HepG2 (cell line): ENCODE data around the gene FBXO44. TPM values are rescaled to one million over a fixed set of nuclear protein-coding genes. Genes with fewer than 3 reads are reported as not detected.

Experiments used
- EZH2 ChIP-seq: conservative IDR thresholded peaks from 2 replicates; pipeline ENCODE4 v1.6.1; 2012; ENCODE audit warnings: mild to moderate bottlenecking, low read depth, low read length, moderate library complexity
- HNF4A ChIP-seq: sonication (generic); formaldehyde crosslinking; IDR thresholded peaks from 2 replicates; pipeline ENCODE4 v1.4.0; 2020; ENCODE audit warnings: missing genetic modification reagents
- ISL2 ChIP-seq: sonication (generic); formaldehyde crosslinking; IDR thresholded peaks from 2 replicates; pipeline ENCODE4 v1.5.0; 2020; ENCODE audit warnings: missing genetic modification reagents
- MTA3 ChIP-seq: sonication (generic); formaldehyde crosslinking; IDR thresholded peaks from 2 replicates; pipeline ENCODE4 v1.4.0; 2020; ENCODE audit warnings: missing genetic modification reagents
- PPARG ChIP-seq: conservative IDR thresholded peaks from 2 replicates; pipeline ENCODE4 v1.6.1; 2016; ENCODE audit warnings: missing biosample characterization, missing genetic modification reagents
- ZFYVE20 ChIP-seq: sonication (generic); formaldehyde crosslinking; IDR thresholded peaks from 2 replicates; pipeline ENCODE4 v1.8.0; 2023; ENCODE audit warnings: low read depth, mild to moderate bottlenecking, moderate library complexity, missing genetic modification reagents, borderline replicate concordance
- ZNF331 ChIP-seq: sonication (generic); formaldehyde crosslinking; IDR thresholded peaks from 2 replicates; pipeline ENCODE4 v1.4.0; 2020; ENCODE audit warnings: missing genetic modification reagents
- polyA plus RNA-seq, 8 experiments: library from polyadenylated mRNA; depleted of rRNA in 3 of 8; stranded (reverse) in 7 of 8; unstranded in 1 of 8; fragments of >200 nt; fragmentation: Illumina TruSeq in 4 of 8; extraction: Trizol in 4 of 8; gene quantifications; 2 replicates each; pipeline versions ENCODE4 v1.2.1 to v1.2.3, GENCODE V29; 2011 to 2016; ENCODE audit warnings: low read depth in 4 of 8, missing spikeins in 1 of 8, mixed read lengths in 1 of 8; ENCODE audit not compliant: insufficient read depth in 1 of 8
- total RNA-seq, 5 experiments: library from RNA; depleted of rRNA; stranded (reverse); fragments of >200 nt; fragmentation: Illumina TruSeq; extraction: Trizol; gene quantifications; 2 replicates each; pipeline ENCODE4 v1.2.3, GENCODE V29; 2016; ENCODE audit warnings: low read depth in 1 of 5
- TF ChIP-seq, protein P1 (sequence below): sonication (generic); formaldehyde crosslinking; IDR thresholded peaks from 2 replicates; pipeline ENCODE4 v1.5.1; 2020; ENCODE audit warnings: mild to moderate bottlenecking, missing genetic modification reagents, borderline replicate concordance
- TF ChIP-seq, protein P2 (sequence below): sonication (generic); formaldehyde crosslinking; IDR thresholded peaks from 2 replicates; pipeline ENCODE4 v1.4.0; 2020; ENCODE audit warnings: missing genetic modification reagents

FBXO44 gene
- total and polyA plus RNA-seq, 2 of the 13 experiments (the other 11 are each of a cell fraction or from before 2014, with no cell fraction given), result 22.4 to 27.9 TPM

DNA sequence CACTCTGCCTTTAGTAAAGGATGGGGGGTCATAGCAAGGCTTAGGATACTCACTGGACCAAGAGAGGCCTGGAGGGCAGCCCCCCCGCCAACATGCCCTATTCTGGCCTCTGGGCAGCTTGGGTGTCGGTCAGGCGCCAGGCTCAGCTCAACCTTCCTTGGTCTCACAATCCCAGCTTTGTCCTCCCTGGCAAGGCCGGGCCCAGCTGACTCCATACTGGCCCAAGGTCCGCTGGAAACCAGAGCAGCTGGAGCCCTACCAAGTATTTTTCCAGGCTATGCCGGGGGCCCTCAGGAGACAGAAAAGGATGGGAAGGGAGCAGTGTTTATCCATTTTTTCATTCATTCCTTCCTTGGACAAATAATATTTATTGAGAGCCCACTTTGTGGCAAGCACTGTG, 6.6 kb upstream of the FBXO44 start (continued):
- TF ChIP-seq, protein P1, sequence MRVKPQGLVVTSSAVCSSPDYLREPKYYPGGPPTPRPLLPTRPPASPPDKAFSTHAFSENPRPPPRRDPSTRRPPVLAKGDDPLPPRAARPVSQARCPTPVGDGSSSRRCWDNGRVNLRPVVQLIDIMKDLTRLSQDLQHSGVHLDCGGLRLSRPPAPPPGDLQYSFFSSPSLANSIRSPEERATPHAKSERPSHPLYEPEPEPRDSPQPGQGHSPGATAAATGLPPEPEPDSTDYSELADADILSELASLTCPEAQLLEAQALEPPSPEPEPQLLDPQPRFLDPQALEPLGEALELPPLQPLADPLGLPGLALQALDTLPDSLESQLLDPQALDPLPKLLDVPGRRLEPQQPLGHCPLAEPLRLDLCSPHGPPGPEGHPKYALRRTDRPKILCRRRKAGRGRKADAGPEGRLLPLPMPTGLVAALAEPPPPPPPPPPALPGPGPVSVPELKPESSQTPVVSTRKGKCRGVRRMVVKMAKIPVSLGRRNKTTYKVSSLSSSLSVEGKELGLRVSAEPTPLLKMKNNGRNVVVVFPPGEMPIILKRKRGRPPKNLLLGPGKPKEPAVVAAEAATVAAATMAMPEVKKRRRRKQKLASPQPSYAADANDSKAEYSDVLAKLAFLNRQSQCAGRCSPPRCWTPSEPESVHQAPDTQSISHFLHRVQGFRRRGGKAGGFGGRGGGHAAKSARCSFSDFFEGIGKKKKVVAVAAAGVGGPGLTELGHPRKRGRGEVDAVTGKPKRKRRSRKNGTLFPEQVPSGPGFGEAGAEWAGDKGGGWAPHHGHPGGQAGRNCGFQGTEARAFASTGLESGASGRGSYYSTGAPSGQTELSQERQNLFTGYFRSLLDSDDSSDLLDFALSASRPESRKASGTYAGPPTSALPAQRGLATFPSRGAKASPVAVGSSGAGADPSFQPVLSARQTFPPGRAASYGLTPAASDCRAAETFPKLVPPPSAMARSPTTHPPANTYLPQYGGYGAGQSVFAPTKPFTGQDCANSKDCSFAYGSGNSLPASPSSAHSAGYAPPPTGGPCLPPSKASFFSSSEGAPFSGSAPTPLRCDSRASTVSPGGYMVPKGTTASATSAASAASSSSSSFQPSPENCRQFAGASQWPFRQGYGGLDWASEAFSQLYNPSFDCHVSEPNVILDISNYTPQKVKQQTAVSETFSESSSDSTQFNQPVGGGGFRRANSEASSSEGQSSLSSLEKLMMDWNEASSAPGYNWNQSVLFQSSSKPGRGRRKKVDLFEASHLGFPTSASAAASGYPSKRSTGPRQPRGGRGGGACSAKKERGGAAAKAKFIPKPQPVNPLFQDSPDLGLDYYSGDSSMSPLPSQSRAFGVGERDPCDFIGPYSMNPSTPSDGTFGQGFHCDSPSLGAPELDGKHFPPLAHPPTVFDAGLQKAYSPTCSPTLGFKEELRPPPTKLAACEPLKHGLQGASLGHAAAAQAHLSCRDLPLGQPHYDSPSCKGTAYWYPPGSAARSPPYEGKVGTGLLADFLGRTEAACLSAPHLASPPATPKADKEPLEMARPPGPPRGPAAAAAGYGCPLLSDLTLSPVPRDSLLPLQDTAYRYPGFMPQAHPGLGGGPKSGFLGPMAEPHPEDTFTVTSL, result no peak
- TF ChIP-seq EZH2, result no peak
- no peak for TF ChIP-seq PPARG (CRISPR knock-in tag)
- no peak for TF ChIP-seq MTA3 (CRISPR knock-in tag)
- no peak for TF ChIP-seq ZFYVE20 (CRISPR knock-in tag)
- TF ChIP-seq ZNF331, result 0 out of 2 replicates have a peak, but pooled peaks have one; percentile 17
- peak; percentile 18; the same call in 1 of the 2 replicates for TF ChIP-seq HNF4A (CRISPR knock-in tag)
- TF ChIP-seq, protein P2, sequence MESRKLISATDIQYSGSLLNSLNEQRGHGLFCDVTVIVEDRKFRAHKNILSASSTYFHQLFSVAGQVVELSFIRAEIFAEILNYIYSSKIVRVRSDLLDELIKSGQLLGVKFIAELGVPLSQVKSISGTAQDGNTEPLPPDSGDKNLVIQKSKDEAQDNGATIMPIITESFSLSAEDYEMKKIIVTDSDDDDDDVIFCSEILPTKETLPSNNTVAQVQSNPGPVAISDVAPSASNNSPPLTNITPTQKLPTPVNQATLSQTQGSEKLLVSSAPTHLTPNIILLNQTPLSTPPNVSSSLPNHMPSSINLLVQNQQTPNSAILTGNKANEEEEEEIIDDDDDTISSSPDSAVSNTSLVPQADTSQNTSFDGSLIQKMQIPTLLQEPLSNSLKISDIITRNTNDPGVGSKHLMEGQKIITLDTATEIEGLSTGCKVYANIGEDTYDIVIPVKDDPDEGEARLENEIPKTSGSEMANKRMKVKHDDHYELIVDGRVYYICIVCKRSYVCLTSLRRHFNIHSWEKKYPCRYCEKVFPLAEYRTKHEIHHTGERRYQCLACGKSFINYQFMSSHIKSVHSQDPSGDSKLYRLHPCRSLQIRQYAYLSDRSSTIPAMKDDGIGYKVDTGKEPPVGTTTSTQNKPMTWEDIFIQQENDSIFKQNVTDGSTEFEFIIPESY, result peak; percentile 62; the same call in 1 of the 2 replicates
- TF ChIP-seq ISL2 (CRISPR knock-in tag), result no peak
- TF ChIP-seq, all 625 proteins: peak for 10
